Heart left ventricle (tissue), 13 donors: ENCODE results near the gene ATXN7L1.

ENCODE experiments used
- POLR2A ChIP-seq, 2 donors: fragments of 450-650 bp; IDR thresholded peaks; one replicate each; pipeline ENCODE4 v1.6.1; 2017; ENCODE audit warnings: antibody characterized with exemption in 2 of 2, mild to moderate bottlenecking in 2 of 2, moderate library complexity in 2 of 2
- TF ChIP-seq, protein P1 (sequence below), 12 donors: fragments of 200-600 bp; sonication (generic) in 4 of 12; IDR thresholded peaks; one replicate each; pipeline versions ENCODE4 v1.5.0 to v1.8.0; 2018 to 2022; ENCODE audit warnings: antibody characterized with exemption in 12 of 12, mild to moderate bottlenecking in 5 of 12
- donor health status: ischemic (EF 13 %, LVEDD 7.1; RV severe dilation, severe dysfunction).
- donor health status: DM: no; HTN: yes; CAD: no.
- donor health status: DM: no; HTN: no; CAD: no.
- donor health status: ischemic (EF 25% LVEDD 6.9; RV normal size, moderate dysfunction).
- donor health status: ischemic (EF 25% LVEDD 5.7; RV mildly dilated, moderate dysfunction).
- donor health status: ischemic (EF 35%, LVEDD 5.7; RV mildly dilated, moderate dysfunction).
- donor health status: nonischemic (EF 11% LVEDD 7.7; RV severe dilation, severe dysfunction).
- donor health status: DM: yes; HTN: yes; CAD: no.
- donor health status: PGD.
- donor health status: ischemic (EF 29% LVEDD 5.4; RV normal size, mild dysfunction).
- donor health status: nonischemic (EF 23%, LVEDD 6.1; RV moderate dilation, normal function).

- TF ChIP-seq, protein P1, sequence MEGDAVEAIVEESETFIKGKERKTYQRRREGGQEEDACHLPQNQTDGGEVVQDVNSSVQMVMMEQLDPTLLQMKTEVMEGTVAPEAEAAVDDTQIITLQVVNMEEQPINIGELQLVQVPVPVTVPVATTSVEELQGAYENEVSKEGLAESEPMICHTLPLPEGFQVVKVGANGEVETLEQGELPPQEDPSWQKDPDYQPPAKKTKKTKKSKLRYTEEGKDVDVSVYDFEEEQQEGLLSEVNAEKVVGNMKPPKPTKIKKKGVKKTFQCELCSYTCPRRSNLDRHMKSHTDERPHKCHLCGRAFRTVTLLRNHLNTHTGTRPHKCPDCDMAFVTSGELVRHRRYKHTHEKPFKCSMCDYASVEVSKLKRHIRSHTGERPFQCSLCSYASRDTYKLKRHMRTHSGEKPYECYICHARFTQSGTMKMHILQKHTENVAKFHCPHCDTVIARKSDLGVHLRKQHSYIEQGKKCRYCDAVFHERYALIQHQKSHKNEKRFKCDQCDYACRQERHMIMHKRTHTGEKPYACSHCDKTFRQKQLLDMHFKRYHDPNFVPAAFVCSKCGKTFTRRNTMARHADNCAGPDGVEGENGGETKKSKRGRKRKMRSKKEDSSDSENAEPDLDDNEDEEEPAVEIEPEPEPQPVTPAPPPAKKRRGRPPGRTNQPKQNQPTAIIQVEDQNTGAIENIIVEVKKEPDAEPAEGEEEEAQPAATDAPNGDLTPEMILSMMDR (IDR thresholded peaks at IDR 0.05): no peak
- TF ChIP-seq POLR2A (IDR thresholded peaks at IDR 0.05): no peak
These were observed 83.7 kb downstream of the ATXN7L1 start for GRCh38 chr7:105792488-105793370.
